ENCODE measurements around the gene NOSTRIN.

NOSTRIN gene

DNA sequence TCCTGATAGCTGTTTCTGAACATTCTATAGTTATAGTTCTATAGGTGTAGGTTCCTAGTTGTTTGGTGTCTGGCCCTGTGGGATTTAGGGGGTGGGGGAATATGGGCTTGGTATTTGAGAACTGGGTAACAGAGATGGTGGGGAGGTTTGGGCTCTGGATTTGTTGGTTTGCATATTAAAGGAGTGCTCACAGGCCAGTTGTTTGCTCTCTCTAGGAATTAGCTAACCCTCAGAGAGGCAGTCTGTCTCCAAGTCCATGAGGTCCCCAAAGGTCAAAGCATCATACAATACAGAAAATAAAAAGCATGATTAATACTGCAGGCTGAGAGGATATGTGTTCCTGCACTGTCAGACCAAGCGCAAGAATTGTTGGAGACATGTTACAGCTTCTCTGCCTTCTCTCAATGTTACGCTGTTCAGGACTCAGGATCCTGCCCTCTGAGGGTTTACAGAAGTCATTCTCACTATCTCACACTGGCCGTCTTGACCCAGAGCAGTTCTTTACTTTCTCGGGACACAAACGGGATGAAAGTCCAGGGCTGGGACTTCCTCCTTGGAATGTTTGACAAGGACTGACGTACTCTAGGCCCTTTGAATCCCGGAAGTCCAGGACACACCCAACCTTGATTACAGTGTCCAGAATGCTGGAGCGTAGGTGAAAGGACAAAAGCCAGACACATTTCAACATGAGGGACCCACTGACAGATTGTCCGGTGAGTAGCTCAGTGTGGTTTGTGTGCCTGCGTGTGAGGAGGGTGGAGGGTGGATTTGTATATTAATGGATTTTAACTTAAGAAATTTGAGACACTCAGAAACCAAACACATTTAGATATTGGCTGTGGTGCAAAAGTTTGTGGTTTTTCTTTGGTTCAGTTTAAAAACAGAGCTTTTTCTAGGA lies at the start of gene NOSTRIN:
NOSTRIN (plus strand) TSS at position 677 of the 898 bp plus-strand sequence; CDS start at position 687, 10 bp downstream.
- no peak within 1 kb of the TSS for H3K4me3 ChIP-seq (replicated peaks in 1 of 2; ENCODE audit: low read depth in 2 of 2, low read length in 2 of 2)
- peak; percentile 30 to 81 for DNase-seq (ENCODE audit: low read depth in 2 of 2)
- no peak for TF ChIP-seq CTCF (IDR thresholded peaks at IDR 0.05; ENCODE audit: low read depth, low read length)

GRCh38 chr2:168753765-168754329 lies 48.6 kb upstream of the NOSTRIN start:
- DNase-seq (ENCODE audit: low read depth in 2 of 2): no peak
- H3K4me3 ChIP-seq (replicated peaks in 1 of 2; ENCODE audit: low read depth in 2 of 2, low read length in 2 of 2): no peak overlapping the region
- no peak for TF ChIP-seq CTCF (IDR thresholded peaks at IDR 0.05; ENCODE audit: low read depth, low read length)

DNA sequence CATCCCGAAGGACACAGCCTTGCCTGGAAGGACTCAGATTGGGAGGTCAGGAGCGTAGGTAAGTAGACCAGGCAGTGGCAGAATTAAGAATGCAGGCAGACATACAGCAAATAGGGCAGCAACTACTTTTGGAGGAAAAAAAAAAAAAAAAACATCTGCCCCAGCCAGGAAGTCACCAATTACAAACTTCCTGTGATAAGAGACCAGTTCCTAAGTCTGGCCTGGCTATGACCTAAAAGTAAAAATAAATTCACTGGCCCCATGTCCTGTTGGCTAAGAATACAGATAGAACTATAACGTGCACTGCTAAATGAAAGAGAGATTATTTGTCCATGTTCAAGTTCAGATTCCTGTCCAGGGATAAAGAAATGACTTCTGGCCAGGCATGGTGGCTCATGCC lies 45.2 kb upstream of the NOSTRIN start:
- no peak overlapping the region for H3K4me3 ChIP-seq (replicated peaks in 1 of 2; ENCODE audit: low read depth in 2 of 2, low read length in 2 of 2)
- peak in 1 of 2 donors; percentile 16 for DNase-seq (ENCODE audit: low read depth in 2 of 2)
- no peak for TF ChIP-seq CTCF (IDR thresholded peaks at IDR 0.05; ENCODE audit: low read depth, low read length)

- peak; percentile 72 to 76 for DNase-seq (ENCODE audit: low read depth in 2 of 2)
- peak; percentile 65 for TF ChIP-seq CTCF (IDR thresholded peaks at IDR 0.05; ENCODE audit: low read depth, low read length)
- H3K4me3 ChIP-seq (replicated peaks in 1 of 2; ENCODE audit: low read depth in 2 of 2, low read length in 2 of 2): no peak overlapping the region
Observed at GRCh38 chr2:168758970-168759820, 43.2 kb upstream of the NOSTRIN start.

DNA sequence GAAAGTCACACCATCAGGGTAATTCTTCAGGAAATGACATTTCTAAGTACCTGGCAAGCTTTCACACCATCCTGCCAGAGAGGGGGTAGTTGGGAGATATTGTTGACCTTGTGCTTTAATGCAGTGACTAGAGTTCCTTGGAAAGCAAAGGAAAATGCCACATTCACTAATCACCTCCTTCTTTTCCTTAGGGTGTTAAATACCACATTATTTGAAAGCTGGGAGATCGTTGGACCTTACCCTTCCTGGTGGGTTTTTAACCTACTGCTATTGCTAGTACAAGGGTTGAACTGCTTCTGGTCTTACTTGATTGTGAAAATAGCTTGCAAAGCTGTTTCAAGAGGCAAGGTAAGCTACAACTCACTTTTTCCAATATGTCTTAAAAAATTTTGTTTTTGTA lies 37.0 kb upstream of the NOSTRIN start:
- DNase-seq (ENCODE audit: low read depth in 2 of 2): no peak
- TF ChIP-seq CTCF (IDR thresholded peaks at IDR 0.05; ENCODE audit: low read depth, low read length): no peak
- no peak overlapping the region for H3K4me3 ChIP-seq (replicated peaks in 1 of 2; ENCODE audit: low read depth in 2 of 2, low read length in 2 of 2)

GRCh38 chr2:168766600-168766999 lies 35.8 kb upstream of the NOSTRIN start:
- no peak for DNase-seq (ENCODE audit: low read depth in 2 of 2)
- no peak overlapping the region for H3K4me3 ChIP-seq (replicated peaks in 1 of 2; ENCODE audit: low read depth in 2 of 2, low read length in 2 of 2)
- no peak for TF ChIP-seq CTCF (IDR thresholded peaks at IDR 0.05; ENCODE audit: low read depth, low read length)
